ENCODE results near the gene STXBP5.

STXBP5 gene

DNA sequence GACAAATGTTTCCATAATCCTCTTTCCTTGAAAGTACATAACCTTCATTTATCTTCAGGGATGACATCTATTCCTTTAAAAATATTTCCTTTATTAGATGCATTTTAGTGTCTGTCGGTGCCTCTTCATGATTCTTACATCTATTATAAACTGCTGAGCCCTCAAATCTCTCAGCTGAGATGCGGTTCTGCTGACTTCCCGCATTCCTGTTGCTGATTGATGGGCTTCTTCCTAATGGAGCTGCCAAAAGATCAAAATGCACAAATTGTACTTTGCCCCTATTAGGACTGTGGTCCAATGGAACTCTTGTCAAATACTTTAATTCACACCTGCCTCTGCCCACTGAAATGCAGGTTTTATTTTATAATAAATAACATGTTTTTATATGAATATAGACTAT lies 225.6 kb downstream of the STXBP5 start:
- H3K9ac ChIP-seq (ENCODE audit: low read length): no peak overlapping the region
- H4K20me1 ChIP-seq (ENCODE audit: insufficient read depth, low read length): no peaks in the 10 kb centered on the region
- H3K9me3 ChIP-seq (ENCODE audit: insufficient read depth, low read length): no peaks in the 10 kb centered on the region
- no peaks in the 10 kb centered on the region for H3K27me3 ChIP-seq (ENCODE audit: low read depth, low read length)
- no peaks in the 10 kb centered on the region for H3K79me2 ChIP-seq (ENCODE audit: low read length)
- no peak overlapping the region for H3K27ac ChIP-seq (ENCODE audit: low read length)
- TF ChIP-seq, protein P1, sequence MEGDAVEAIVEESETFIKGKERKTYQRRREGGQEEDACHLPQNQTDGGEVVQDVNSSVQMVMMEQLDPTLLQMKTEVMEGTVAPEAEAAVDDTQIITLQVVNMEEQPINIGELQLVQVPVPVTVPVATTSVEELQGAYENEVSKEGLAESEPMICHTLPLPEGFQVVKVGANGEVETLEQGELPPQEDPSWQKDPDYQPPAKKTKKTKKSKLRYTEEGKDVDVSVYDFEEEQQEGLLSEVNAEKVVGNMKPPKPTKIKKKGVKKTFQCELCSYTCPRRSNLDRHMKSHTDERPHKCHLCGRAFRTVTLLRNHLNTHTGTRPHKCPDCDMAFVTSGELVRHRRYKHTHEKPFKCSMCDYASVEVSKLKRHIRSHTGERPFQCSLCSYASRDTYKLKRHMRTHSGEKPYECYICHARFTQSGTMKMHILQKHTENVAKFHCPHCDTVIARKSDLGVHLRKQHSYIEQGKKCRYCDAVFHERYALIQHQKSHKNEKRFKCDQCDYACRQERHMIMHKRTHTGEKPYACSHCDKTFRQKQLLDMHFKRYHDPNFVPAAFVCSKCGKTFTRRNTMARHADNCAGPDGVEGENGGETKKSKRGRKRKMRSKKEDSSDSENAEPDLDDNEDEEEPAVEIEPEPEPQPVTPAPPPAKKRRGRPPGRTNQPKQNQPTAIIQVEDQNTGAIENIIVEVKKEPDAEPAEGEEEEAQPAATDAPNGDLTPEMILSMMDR (IDR thresholded peaks at IDR 0.05; ENCODE audit: low read depth, low read length): no peak
- TF ChIP-seq EZH2phosphoT487 (IDR thresholded peaks at IDR 0.05; ENCODE audit: low read depth): no peak
- H3K4me2 ChIP-seq (ENCODE audit: low read length): no peak overlapping the region
- no peaks in the 10 kb centered on the region for H3K4me1 ChIP-seq (ENCODE audit: low read length)
- no peak overlapping the region for H3K4me3 ChIP-seq (ENCODE audit: low read length)
- H3K36me3 ChIP-seq (replicated peaks; ENCODE audit: low read depth, low read length): no peaks in the 10 kb centered on the region
- no peak overlapping the region for H2AFZ ChIP-seq (ENCODE audit: low read depth, low read length)

DNA sequence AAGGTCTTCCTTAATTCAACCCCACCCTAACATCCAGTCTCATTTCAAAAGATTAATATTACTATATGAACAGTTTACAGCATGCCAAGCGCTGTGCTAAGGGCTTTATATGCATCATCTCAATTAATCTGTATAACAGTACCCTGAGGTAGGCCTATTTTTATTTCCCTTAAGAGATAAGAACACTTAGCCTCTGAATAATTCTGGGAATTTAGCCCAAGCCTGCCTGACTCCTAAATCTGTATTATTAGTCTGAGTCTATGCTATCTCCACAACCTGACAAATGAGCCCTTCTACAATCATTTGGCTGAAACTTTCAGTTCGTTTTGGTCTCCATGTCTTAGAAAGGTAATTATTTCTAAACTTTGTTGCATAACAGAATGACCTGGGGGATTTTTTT lies 226.6 kb downstream of the STXBP5 start:
- Histone ChIP-seq H4K20me1 (ENCODE audit: insufficient read depth, low read length) (no peaks in the 10 kb centered on the region), H3K79me2 (ENCODE audit: low read length) (no peaks in the 10 kb centered on the region)
- TF ChIP-seq EZH2phosphoT487 (IDR thresholded peaks at IDR 0.05; ENCODE audit: low read depth): no peak
- TF ChIP-seq, protein P1 (IDR thresholded peaks at IDR 0.05; ENCODE audit: low read depth, low read length): no peak

DNA sequence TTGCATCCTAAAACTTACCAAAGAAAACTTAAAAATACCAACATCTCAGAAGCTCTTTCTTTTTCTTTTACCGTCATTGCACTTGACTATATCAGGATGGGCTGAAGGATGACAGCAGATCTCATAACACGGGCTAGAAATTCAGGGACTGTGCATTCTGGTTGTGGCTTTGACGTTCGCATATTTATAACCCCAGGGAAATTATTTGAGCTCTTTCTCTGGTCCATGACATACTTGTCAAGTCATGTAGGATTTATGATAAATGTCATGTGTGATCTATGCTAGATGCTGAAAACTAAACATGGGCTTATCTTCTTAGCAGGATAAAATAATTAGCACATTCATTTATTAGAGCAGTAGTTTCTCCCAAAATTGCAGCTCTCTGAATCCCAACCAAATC lies 229.9 kb downstream of the STXBP5 start:
- Histone ChIP-seq H3K9me3 (ENCODE audit: insufficient read depth, low read length) (no peaks in the 10 kb centered on the region), H3K27ac (ENCODE audit: low read length) (no peak overlapping the region), H3K4me3 (ENCODE audit: low read length) (no peak overlapping the region), H2AFZ (ENCODE audit: low read depth, low read length) (no peak overlapping the region), H3K4me2 (ENCODE audit: low read length) (no peak overlapping the region), H3K36me3 (replicated peaks; ENCODE audit: low read depth, low read length) (no peaks in the 10 kb centered on the region), H3K9ac (ENCODE audit: low read length) (no peak overlapping the region), H3K4me1 (ENCODE audit: low read length) (no peaks in the 10 kb centered on the region), H4K20me1 (ENCODE audit: insufficient read depth, low read length) (no peaks in the 10 kb centered on the region), H3K27me3 (ENCODE audit: low read depth, low read length) (no peaks in the 10 kb centered on the region), H3K79me2 (ENCODE audit: low read length) (no peaks in the 10 kb centered on the region)
- TF ChIP-seq EZH2phosphoT487 (IDR thresholded peaks at IDR 0.05; ENCODE audit: low read depth): no peak
- TF ChIP-seq, protein P1 (IDR thresholded peaks at IDR 0.05; ENCODE audit: low read depth, low read length): no peak

More for the DNA sequence above, 226.6 kb downstream of the STXBP5 start:
- H3K9me3 ChIP-seq (ENCODE audit: insufficient read depth, low read length): no peaks in the 10 kb centered on the region
- H3K4me2 ChIP-seq (ENCODE audit: low read length): no peak overlapping the region
- H2AFZ ChIP-seq (ENCODE audit: low read depth, low read length): no peak overlapping the region
- no peaks in the 10 kb centered on the region for H3K36me3 ChIP-seq (replicated peaks; ENCODE audit: low read depth, low read length)
- no peak overlapping the region for H3K9ac ChIP-seq (ENCODE audit: low read length)
- no peaks in the 10 kb centered on the region for H3K27me3 ChIP-seq (ENCODE audit: low read depth, low read length)
- H3K27ac ChIP-seq (ENCODE audit: low read length): no peak overlapping the region
- no peaks in the 10 kb centered on the region for H3K4me1 ChIP-seq (ENCODE audit: low read length)
- H3K4me3 ChIP-seq (ENCODE audit: low read length): no peak overlapping the region

DNA sequence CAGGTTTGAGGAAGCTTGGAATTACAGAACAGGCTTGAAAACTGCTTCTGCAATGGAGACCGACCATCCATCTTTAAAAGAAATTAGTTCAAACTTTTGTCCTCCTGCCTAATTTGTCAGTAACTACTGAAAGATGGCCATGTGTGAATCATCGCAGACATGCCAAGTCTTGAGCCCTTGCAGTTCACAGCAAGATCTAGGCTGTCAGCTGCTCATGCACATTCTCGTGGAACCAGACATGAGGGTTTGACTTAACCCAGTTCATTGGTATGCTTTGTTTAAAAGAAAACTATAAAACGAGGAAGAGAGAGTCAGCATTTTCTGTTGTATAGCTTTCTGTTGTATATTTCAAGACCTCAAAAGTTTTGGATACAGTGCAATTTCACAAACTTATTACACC lies 230.3 kb downstream of the STXBP5 start:
- H2AFZ ChIP-seq (ENCODE audit: low read depth, low read length): no peak overlapping the region
- TF ChIP-seq, protein P1 (IDR thresholded peaks at IDR 0.05; ENCODE audit: low read depth, low read length): no peak
- TF ChIP-seq EZH2phosphoT487 (IDR thresholded peaks at IDR 0.05; ENCODE audit: low read depth): no peak
- no peaks in the 10 kb centered on the region for H3K27me3 ChIP-seq (ENCODE audit: low read depth, low read length)
- H3K4me1 ChIP-seq (ENCODE audit: low read length): no peaks in the 10 kb centered on the region
- H4K20me1 ChIP-seq (ENCODE audit: insufficient read depth, low read length): no peaks in the 10 kb centered on the region
- no peak overlapping the region for H3K27ac ChIP-seq (ENCODE audit: low read length)
- H3K9ac ChIP-seq (ENCODE audit: low read length): no peak overlapping the region
- H3K36me3 ChIP-seq (replicated peaks; ENCODE audit: low read depth, low read length): no peaks in the 10 kb centered on the region
- H3K9me3 ChIP-seq (ENCODE audit: insufficient read depth, low read length): no peaks in the 10 kb centered on the region
- H3K4me3 ChIP-seq (ENCODE audit: low read length): no peak overlapping the region
- H3K4me2 ChIP-seq (ENCODE audit: low read length): no peak overlapping the region
- no peaks in the 10 kb centered on the region for H3K79me2 ChIP-seq (ENCODE audit: low read length)
